ENCODE measurements around the gene FASTKD3.

FASTKD3 gene

DNA sequence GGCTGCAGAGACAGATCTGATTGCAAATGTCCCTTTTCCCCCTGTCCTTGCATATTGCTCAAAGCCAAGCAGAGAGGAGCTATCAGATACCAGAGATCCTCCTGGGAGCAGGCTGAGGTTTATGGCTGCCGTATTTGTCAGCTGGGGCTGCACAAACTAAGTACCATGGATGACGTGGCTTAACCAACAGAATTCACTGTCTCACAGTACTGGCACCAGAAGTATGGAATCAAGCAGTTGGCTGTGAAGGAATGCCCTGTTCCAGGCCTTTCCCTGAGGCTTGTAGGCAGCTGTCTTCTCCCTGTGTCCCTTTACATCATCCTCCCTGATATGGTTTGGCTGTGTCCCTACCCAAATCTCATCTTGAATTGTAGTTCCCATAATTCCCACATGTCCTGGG lies 20.5 kb downstream of the FASTKD3 start:
- Mint-ChIP-seq H3K9me3 (peaks cover 3 to 4% of the 10 kb centered on the region in 2 donors), H3K27me3 (peaks cover 72% of the 10 kb centered on the region), H3K4me1 (peaks cover 27% of the 10 kb centered on the region), H3K27ac (no peak overlapping the region), H3K4me3 (no peak overlapping the region)
- DNase-seq (no peak), ATAC-seq (no peak)

DNA sequence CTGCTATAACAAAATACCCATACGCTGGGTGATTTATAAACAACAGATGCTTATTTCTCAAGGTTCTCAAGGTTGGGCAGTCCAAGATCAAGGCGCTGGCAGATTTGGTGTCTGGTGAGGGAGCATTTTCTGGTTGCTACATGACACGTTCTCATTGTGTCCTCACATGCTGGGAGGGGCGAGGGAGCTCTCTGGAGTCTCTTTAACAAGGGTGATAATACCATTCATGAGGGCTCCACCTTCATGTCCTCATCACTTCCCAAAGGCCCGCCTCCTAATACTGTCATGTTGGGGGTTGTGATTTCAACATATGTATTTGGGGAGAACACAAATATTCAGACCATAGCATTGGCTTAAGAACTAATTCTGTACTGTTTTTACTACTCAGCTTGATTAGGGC lies 22.5 kb downstream of the FASTKD3 start:
- Mint-ChIP-seq H3K9me3 (no peaks in the 10 kb centered on the region), H3K4me3 (no peak overlapping the region), H3K27ac (no peak overlapping the region), H3K27me3 (peaks cover 79% of the 10 kb centered on the region), H3K4me1 (peaks cover 14% of the 10 kb centered on the region)
- DNase-seq (no peak), ATAC-seq (no peak)

DNA sequence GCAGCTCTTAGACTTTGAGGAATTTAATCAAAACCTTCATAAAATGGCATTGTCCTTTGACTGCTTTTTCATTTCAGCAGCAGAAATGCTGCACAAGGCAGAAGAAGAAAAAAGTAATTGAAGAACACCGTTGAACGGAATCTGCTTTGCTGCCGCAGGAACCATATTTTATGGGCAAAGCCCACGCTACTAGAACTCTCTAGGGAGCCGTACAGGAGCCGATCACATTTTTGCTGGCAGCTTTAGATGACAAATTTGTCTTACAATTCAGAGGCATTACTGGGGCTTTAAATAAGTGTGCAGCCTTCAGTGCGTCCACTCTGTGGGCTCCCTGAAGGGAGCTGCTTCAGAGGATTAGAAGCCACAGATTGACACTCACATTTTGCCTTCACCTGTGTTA lies 23.3 kb downstream of the FASTKD3 start:
- H3K9me3 Mint-ChIP-seq, result no peaks in the 10 kb centered on the region
- H3K27me3 Mint-ChIP-seq, result peaks cover 80% of the 10 kb centered on the region
- ATAC-seq, result no peak
- H3K4me1 Mint-ChIP-seq, result peaks cover 9% of the 10 kb centered on the region
- H3K4me3 Mint-ChIP-seq, result no peak overlapping the region
- no peak overlapping the region for H3K27ac Mint-ChIP-seq
- no peak for DNase-seq

DNA sequence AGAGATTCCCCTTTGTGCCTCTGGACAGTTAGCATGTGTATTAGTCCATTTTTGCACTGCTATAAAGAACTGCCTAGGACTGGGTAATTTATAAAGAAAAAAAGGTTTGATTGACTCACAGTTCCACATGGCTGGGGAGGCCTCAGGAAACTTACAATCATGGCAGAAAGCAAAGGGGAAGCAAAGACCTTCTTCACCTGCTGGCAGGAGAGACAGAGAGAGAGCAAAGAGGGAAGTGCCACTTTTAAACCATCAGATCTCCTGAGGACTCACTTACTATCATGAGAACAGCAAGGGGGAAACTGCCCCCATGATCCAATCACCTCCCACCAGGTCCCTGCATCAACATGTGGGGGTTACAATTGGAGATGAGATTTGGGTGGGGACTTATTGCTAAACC lies 23.9 kb downstream of the FASTKD3 start:
- Mint-ChIP-seq H3K4me3 (no peak overlapping the region), H3K9me3 (no peaks in the 10 kb centered on the region), H3K4me1 (peaks cover 6% of the 10 kb centered on the region), H3K27ac (no peak overlapping the region), H3K27me3 (peaks cover 82% of the 10 kb centered on the region)
- DNase-seq, result no peak
- no peak for ATAC-seq

DNA sequence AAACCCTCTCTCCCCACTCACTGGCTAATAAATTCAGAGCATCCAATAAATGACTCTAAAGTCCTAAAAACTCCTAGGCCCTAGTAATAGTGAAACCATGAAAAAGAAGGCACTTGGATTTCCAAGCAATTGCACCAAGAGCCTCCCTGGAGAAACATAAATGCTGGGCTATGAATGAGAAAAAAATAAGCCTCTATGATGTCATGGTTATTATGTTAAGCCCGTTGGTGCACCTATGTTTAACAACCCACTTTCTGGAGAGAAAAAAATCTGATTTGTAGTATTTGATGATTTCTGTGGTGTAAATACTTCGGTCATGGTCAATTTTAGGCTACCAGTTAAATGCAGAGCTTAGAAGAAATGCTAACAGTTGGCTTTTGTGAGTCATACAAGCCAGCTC lies 26.3 kb downstream of the FASTKD3 start:
- peaks cover 68% of the 10 kb centered on the region for H3K27me3 Mint-ChIP-seq
- ATAC-seq (no peak), DNase-seq (no peak)
- H3K27ac Mint-ChIP-seq, result no peak overlapping the region
- no peaks in the 10 kb centered on the region for H3K4me1 Mint-ChIP-seq
- H3K9me3 Mint-ChIP-seq, result no peaks in the 10 kb centered on the region
- H3K4me3 Mint-ChIP-seq, result no peak overlapping the region

DNA sequence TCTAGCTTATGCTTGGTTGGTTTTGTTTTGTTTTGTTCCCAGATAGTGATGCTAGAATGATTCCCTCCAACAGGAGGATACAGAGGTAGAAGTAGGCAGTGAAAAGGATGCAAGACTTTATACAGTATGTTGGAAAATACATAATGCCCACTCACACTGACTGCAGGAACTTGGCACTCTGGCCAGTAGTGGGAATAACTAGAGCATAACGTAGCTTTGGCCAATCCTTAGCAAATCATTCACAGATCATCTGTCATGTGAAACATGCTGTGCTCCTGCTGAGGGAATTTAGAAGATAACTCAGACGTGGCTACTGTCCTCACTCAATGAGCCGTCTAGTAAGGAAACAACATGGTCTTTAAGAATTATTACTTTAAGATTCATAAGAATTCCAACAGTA lies 31.4 kb downstream of the FASTKD3 start:
- peaks cover 30% of the 10 kb centered on the region for H3K27me3 Mint-ChIP-seq
- no peak overlapping the region for H3K27ac Mint-ChIP-seq
- no peaks in the 10 kb centered on the region for H3K4me1 Mint-ChIP-seq
- no peak for ATAC-seq
- H3K4me3 Mint-ChIP-seq, result no peak overlapping the region
- DNase-seq, result no peak
- no peaks in the 10 kb centered on the region for H3K9me3 Mint-ChIP-seq

DNA sequence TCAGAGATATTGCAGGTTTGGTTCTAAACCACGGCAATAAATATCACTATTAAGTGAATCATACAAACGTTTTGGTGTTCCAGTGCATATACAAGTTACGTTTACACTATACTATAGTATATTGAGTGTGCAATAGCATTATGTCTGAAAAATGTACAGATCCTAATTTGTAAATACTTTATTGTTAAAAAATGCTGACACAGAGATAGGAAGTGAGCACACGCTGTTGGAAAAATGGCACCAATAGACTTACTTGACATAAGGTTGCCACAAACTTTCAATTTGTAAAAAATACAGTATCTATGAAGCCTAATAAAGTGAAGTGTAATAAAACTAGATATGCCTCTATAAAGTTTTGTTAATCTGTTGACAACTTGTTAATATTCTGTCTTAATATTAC lies 33.8 kb downstream of the FASTKD3 start:
- Mint-ChIP-seq H3K27ac (no peak overlapping the region), H3K4me3 (no peak overlapping the region), H3K4me1 (no peaks in the 10 kb centered on the region), H3K27me3 (peaks cover 25% of the 10 kb centered on the region), H3K9me3 (no peaks in the 10 kb centered on the region)
- ATAC-seq (no peak), DNase-seq (no peak)

DNA sequence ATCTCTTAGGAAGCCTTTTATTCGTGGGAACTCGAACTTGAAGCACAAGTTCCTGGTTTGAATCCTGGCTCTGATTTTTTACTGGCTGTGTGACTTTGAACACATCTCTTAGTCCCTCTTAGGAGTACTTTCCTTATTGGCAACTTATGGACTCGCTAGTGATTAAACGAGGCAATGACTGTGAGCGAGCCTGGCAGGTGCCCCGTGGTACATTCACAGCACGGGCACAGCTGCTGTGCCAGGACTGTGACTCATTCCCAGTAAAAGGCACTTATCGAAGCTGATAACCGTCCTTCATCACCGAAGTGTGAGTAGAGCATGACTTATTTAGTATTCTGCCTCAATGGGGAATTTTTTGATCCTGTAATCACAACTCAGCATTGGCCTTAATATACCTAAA lies 40.6 kb downstream of the FASTKD3 start:
- ATAC-seq, result no peak
- Mint-ChIP-seq H3K27me3 (peaks cover 41% of the 10 kb centered on the region), H3K9me3 (no peaks in the 10 kb centered on the region), H3K27ac (no peak overlapping the region), H3K4me3 (no peak overlapping the region), H3K4me1 (no peaks in the 10 kb centered on the region)
- no peak for DNase-seq

DNA sequence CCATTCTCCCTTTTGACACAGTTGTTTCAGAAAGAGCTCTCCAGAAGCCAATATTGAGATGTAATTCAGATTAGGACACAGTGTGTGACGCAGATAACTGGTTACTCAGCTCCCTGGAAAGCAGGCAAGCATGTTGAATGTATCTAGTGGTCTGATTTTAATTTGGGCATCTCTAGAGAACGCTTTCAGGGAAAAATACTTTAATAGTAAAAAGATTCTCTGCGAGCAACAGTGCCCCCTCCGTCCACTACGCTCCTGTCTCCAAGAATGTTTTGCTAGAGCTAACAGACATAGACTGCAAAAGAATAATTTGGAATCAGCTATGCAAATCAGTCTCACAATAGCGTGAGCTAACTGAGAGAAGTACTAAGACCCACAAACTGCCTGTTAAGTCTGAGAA lies 41.2 kb downstream of the FASTKD3 start:
- Mint-ChIP-seq H3K27ac (no peak overlapping the region), H3K9me3 (no peaks in the 10 kb centered on the region), H3K4me1 (no peaks in the 10 kb centered on the region), H3K27me3 (peaks cover 41% of the 10 kb centered on the region), H3K4me3 (no peak overlapping the region)
- ATAC-seq, result no peak
- no peak for DNase-seq

DNA sequence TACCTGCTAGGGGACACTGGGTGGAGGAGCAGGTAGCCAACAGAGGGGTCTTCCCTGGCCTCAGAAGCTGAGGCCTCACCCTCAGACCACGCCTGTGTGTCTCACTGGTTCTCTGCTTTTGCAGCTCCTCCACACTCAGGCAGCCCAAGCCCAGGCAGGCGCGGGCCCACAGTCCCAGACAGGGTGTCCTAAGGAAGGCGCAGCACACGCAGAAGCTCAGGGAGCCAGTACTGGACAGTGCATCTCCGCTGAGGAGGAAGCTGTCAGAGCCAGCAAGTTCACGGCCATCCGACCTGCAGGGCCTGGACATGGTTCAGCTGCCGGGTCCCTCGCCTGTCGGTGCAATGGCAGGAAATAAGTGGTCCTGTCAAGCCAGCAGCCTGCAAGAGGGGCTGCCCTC lies 43.2 kb downstream of the FASTKD3 start:
- H3K27me3 Mint-ChIP-seq, result peaks cover 41% of the 10 kb centered on the region

DNA sequence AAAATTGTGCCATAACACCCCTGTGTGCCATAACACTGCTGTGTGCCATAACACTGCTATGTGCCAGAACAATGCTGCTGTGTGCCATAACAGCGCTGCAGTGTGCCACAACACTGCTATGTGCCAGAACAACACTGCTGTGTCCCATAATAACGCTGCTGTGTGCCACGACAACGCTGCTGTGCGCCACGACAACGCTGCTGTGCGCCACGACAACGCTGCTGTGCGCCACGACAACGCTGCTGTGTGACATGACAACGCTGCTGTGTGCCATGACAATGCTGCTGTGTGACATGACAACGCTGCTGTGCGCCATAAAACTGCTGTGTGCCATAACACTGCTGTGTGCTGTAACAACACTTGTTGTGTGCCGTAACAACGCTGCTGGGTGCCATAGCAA lies 43.8 kb downstream of the FASTKD3 start:
- Mint-ChIP-seq H3K27me3 (peaks cover 42% of the 10 kb centered on the region), H3K4me1 (no peaks in the 10 kb centered on the region), H3K9me3 (no peaks in the 10 kb centered on the region), H3K4me3 (no peak overlapping the region), H3K27ac (no peak overlapping the region)
- DNase-seq, result no peak
- no peak for ATAC-seq

More for the DNA sequence above, 43.2 kb downstream of the FASTKD3 start:
- H3K4me3 Mint-ChIP-seq, result no peak overlapping the region
- H3K27ac Mint-ChIP-seq, result no peak overlapping the region
- H3K4me1 Mint-ChIP-seq, result no peaks in the 10 kb centered on the region
- H3K9me3 Mint-ChIP-seq, result no peaks in the 10 kb centered on the region
- no peak for DNase-seq
- ATAC-seq, result no peak

DNA sequence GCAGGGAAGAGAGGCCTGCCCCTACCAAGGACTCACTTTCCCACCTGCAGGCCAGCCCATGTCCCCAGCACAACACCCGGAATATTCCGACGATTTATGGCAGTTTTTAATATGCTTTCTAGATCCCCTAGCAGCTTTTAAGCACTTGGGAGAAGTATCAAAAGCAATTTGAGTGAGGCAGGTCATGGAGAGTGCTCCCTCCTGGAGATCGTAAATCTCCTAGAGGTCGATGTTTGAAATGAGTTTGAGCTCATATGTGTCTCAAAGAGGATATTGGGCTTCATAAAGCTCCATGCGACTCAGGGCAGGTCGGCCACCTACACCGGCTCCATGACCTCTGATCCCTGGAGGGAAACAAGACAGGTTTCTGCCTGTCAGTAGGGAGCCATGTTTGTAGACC lies 45.2 kb downstream of the FASTKD3 start:
- H3K27ac Mint-ChIP-seq, result no peak overlapping the region
- ATAC-seq (no peak), DNase-seq (no peak)
- H3K27me3 Mint-ChIP-seq, result peaks cover 38% of the 10 kb centered on the region
- no peaks in the 10 kb centered on the region for H3K4me1 Mint-ChIP-seq
- H3K4me3 Mint-ChIP-seq, result no peak overlapping the region
- H3K9me3 Mint-ChIP-seq, result no peaks in the 10 kb centered on the region

DNA sequence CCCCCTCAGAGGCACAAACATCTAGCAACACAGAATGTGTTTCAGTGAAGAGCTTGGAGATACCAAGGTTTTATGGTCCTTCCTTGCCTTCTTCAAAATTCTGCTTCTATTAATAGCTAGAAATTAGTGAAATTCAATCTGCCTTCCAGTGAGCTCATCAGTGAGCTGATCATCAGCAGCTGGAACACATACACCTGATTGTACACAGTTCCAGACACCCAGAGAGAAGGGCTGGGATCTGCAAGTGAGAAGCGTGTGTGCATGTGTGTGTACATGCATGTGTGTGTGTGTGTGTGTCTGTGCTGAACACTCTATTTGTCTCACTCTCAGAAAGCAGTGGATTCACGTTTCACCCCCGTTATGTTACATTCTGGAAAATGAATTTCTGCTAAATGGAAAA lies 46.4 kb downstream of the FASTKD3 start:
- ATAC-seq (no peak), DNase-seq (no peak)
- Mint-ChIP-seq H3K4me3 (no peak overlapping the region), H3K27ac (no peak overlapping the region), H3K27me3 (peaks cover 27% of the 10 kb centered on the region), H3K4me1 (no peaks in the 10 kb centered on the region), H3K9me3 (no peaks in the 10 kb centered on the region)

DNA sequence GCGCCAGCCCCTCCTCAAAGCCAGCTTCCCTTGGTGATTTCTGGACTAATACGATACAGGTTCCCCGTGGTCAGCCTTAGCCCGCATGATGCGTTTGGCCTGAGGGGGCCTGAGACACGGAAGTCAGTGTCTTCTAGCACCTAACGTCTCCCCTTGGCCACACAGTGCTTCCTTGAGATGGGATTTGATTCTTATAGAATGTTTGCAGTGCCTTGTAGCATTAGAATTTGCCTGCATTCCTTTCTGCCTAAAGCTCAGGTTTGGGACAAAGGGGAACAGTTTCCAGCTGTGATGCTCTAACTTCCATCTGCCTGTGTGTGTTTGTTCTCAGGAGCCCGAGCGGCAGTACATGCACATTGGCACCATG lies 52.3 kb downstream of the FASTKD3 start:
- Mint-ChIP-seq H3K4me1 (peaks cover 8% of the 10 kb centered on the region), H3K27ac (no peak overlapping the region), H3K9me3 (no peaks in the 10 kb centered on the region), H3K4me3 (no peak overlapping the region), H3K27me3 (peaks cover 58% of the 10 kb centered on the region)
- DNase-seq, result no peak
- ATAC-seq, result peak; percentile 9

DNA sequence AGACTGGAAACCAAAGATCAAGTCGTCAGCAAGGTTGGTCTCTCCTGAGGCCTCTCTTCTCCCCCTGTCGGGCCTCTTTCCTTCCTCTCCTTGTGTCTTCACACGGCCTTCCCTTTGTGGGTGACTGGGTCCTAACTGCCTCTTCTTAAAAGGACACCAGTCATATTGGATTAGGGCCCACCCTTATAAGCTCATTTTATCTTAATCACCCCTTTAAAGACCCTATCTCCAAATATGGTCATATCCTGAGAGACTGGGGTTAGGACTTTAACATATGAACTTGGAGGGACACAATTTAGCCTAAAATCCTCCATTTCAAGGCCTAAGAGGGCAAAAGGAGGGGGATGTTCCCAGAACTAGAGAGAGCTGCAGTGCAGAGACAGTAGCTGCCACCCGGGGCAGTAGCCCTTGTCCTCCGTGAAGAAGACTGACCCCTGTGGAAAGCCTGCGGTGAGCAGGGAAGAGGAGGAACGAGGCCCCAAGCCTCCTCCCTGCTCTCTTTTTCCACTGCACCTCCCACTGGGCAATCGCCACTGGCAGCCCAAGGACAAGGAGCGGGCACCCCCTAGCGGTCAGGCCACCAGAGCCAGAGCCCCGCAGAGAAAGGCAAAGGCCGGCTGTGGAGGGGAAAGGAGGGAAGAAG lies 52.8 kb downstream of the FASTKD3 start:
- H3K4me3 Mint-ChIP-seq, result no peak overlapping the region
- peaks cover 8% of the 10 kb centered on the region for H3K4me1 Mint-ChIP-seq
- no peak overlapping the region for H3K27ac Mint-ChIP-seq
- ATAC-seq (peak; percentile 90), DNase-seq (peak; percentile 60 to 62)
- no peaks in the 10 kb centered on the region for H3K9me3 Mint-ChIP-seq
- H3K27me3 Mint-ChIP-seq, result peaks cover 56% of the 10 kb centered on the region

DNA sequence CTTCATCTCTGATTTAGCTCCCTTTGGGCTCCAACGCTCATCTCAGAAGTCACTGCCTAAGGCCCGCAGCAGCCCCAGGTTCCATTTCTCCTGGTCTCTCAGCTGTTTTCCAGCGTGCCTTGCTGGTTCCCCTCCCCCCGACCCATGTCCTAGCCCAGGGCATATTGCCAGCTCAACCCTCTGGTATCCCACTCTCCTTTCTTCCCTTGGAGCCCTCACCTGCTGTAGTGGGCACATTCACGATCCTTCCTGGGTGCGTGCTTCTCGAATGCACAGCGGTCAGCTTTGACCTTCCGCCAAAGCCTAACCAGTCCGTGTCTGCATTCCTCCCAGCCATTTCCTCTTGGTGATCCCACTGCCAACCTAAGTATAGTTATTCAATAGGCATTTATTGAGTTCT lies 54.0 kb downstream of the FASTKD3 start:
- H3K27me3 Mint-ChIP-seq, result peaks cover 62% of the 10 kb centered on the region
- ATAC-seq (no peak), DNase-seq (no peak)
- peaks cover 8% of the 10 kb centered on the region for H3K4me1 Mint-ChIP-seq
- H3K27ac Mint-ChIP-seq, result no peak overlapping the region
- no peaks in the 10 kb centered on the region for H3K9me3 Mint-ChIP-seq
- H3K4me3 Mint-ChIP-seq, result no peak overlapping the region

DNA sequence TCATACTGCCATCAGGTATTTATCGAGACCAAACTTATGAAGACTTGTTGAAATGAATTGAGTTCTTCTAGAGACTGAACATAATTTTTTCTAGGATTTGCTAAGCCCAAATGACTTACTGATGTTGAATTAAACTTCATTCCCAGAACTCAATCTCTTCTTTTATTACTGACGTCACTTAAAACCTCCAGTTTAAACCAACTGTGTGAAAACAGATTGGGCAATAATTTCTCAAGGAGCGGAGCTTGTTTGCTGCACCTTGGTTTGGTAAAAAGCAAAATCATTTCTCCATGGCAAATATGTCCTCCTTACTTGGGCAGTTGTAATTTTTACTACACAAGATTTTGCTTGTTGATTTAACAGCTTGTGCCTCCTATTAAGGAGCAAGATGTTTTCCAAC lies 55.3 kb downstream of the FASTKD3 start:
- Mint-ChIP-seq H3K9me3 (no peaks in the 10 kb centered on the region), H3K27me3 (peaks cover 62% of the 10 kb centered on the region), H3K4me1 (peaks cover 8% of the 10 kb centered on the region), H3K4me3 (no peak overlapping the region), H3K27ac (no peak overlapping the region)
- no peak for DNase-seq
- ATAC-seq, result no peak
